ENCODE results near the gene HDAC11. TPM values are rescaled to one million over a fixed set of nuclear protein-coding genes. Genes with fewer than 3 reads are reported as not detected.

HDAC11 gene
- total and polyA plus RNA-seq, 2 of the 4 experiments (the other 2 are of a cell fraction): 9.1 to 11.4 TPM

DNA sequence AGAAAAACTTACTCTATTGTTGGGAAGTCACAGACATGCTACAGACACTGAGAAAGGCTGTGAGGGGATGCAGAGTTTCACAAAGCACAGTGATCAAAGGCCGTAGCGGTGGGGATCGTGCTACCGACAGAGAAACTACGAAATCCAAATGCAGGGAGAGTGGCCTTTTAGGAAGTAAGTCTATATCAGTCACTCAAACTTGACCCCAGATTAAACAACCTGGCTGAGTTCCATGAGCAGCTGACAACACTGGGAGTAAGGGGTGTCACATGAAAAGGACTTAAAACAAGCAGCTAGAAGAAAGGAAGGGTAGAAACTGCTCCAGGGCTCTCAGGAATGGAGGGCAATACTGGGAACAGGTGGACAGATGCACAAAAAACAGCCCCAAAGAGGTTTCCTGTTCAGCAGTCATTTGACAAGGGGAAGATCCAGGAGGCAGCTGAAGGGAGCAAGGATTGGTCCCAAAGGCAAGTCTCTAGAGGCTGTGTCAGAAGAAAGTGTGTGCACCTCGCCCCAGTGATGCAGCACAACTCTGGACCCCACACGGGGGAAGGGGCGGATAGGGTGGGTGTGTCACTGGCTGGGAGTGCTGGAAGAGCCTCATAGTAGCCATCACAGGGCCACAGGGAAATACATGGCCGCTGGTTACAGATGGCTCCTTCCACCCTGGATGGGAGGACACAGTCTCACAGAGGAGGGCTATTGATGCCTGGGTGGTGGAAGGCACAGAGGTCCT lies 20.3 kb upstream of the HDAC11 start (continued):
- TF ChIP-seq RAD21 (IDR thresholded peaks at IDR 0.05; ENCODE audit: low read length): no peak

- CTCF ChIA-PET: interaction anchor here (1.9 kb wide), 1 partner anchor 368 kb away, joined by 5 read pairs; no protein-coding TSS in a partner anchor
- Histone ChIP-seq H2BK120ac (ENCODE audit: low read depth, low read length) (no peak overlapping the region), H4K8ac (ENCODE audit: low read depth in 2 of 2, low read length in 2 of 2) (no peak overlapping the region), H4K5ac (ENCODE audit: low read depth, low read length) (no peak overlapping the region), H2AK9ac (replicated peaks; ENCODE audit: low read depth, low read length, poor library complexity) (no peak overlapping the region), H3K27me3 (ENCODE audit: control insufficient read depth, insufficient read depth, low read length) (peaks cover 25% of the 10 kb centered on the region), H3K9me1 (ENCODE audit: insufficient read depth, low read length) (no peaks in the 10 kb centered on the region), H3K14ac (replicated peaks; ENCODE audit: low read depth, low read length) (no peak overlapping the region), H2BK20ac (ENCODE audit: low read depth, low read length) (no peak overlapping the region), H3K4ac (ENCODE audit: low read depth, low read length) (no peak overlapping the region), H3K9me3 (ENCODE audit: control insufficient read depth, insufficient read depth, low read length) (no peaks in the 10 kb centered on the region), H4K20me1 (ENCODE audit: insufficient read depth, low read length) (no peaks in the 10 kb centered on the region), H3K4me2 (ENCODE audit: low read depth, low read length) (no peak overlapping the region), H2BK15ac (ENCODE audit: low read depth, low read length) (no peak overlapping the region), H3K18ac (ENCODE audit: low read depth, low read length) (no peak overlapping the region), H4K91ac (ENCODE audit: insufficient read depth, low read depth, low read length) (no peak overlapping the region), H3K56ac (ENCODE audit: extremely low read depth, insufficient read depth, low read length) (no peak overlapping the region), H3K4me3 (ENCODE audit: insufficient read depth, low read depth, low read length) (no peak overlapping the region), H3K4me1 (ENCODE audit: control insufficient read depth, insufficient read depth, low read length) (peaks cover under 1% of the 10 kb centered on the region; the same call in 1 of the 2 replicates), H2BK5ac (ENCODE audit: low read depth, low read length, poor library complexity, severe bottlenecking) (no peak overlapping the region), H2AFZ (replicated peaks; ENCODE audit: low read length, poor library complexity) (no peak overlapping the region), H3K27ac (ENCODE audit: insufficient read depth, low read length) (no peak overlapping the region), H3K79me1 (ENCODE audit: low read depth in 1 of 2, low read length in 2 of 2) (no peaks in the 10 kb centered on the region), H2AK5ac (ENCODE audit: low read depth, low read length) (no peak overlapping the region), H3K9ac (ENCODE audit: low read depth, low read length) (no peak overlapping the region), H3K23ac (ENCODE audit: low read depth, low read length) (no peak overlapping the region), H3K36me3 (ENCODE audit: control insufficient read depth, insufficient read depth, low read length) (no peaks in the 10 kb centered on the region)
- whole genome bisulfite sequencing, 2 experiments (ENCODE audit: extremely low coverage in 2 of 2, insufficient read length in 1 of 2): no CpG with 5 or more reads among the region's 7 CpGs
- POLR2A ChIA-PET (ENCODE audit: unreplicated experiment): no interaction called here
- DNase-seq (no peak), ATAC-seq (ENCODE audit: low read depth) (no peak)
- intact Hi-C loops (cut with micrococcal nuclease): no loop called here
- in situ Hi-C loops (cut with MboI; ENCODE audit: low sequenced_read_pairs): no loop called here
- no TSS peak for BruUV-seq (replicated peaks)
- dilution Hi-C loops (cut with HindIII; ENCODE audit: low sequenced_read_pairs, unreplicated experiment): no loop called here
- TF ChIP-seq CHD1 (IDR thresholded peaks at IDR 0.05; ENCODE audit: low read depth, low read length) (no peak), MAFK (IDR thresholded peaks at IDR 0.05; ENCODE audit: low read depth, low read length) (no peak), USF2 (IDR thresholded peaks at IDR 0.05; ENCODE audit: low read depth, low read length) (no peak), POLR2A (IDR thresholded peaks at IDR 0.05; ENCODE audit: low read depth, low read length) (no peak)
- TF ChIP-seq, protein P1, sequence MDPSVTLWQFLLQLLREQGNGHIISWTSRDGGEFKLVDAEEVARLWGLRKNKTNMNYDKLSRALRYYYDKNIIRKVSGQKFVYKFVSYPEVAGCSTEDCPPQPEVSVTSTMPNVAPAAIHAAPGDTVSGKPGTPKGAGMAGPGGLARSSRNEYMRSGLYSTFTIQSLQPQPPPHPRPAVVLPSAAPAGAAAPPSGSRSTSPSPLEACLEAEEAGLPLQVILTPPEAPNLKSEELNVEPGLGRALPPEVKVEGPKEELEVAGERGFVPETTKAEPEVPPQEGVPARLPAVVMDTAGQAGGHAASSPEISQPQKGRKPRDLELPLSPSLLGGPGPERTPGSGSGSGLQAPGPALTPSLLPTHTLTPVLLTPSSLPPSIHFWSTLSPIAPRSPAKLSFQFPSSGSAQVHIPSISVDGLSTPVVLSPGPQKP (IDR thresholded peaks at IDR 0.05; ENCODE audit: borderline replicate concordance, low read depth, low read length): no peak
Measured at GRCh38 chr3:13460341-13460736, 19.8 kb upstream of the HDAC11 start.

All from IMR-90 (cell line).